Camera-type eye (tissue), 1 donor: ENCODE results near the gene LMF1. TPM values are rescaled to one million over a fixed set of nuclear protein-coding genes. Genes with fewer than 3 reads are reported as not detected.

Experiments used
- total RNA-seq: library from RNA; depleted of rRNA; stranded (reverse); fragments of >200 nt; gene quantifications from one replicate; pipeline ENCODE4 v1.2.3, GENCODE V29; 2014

LMF1 gene
- 50.5 TPM for total RNA-seq

GRCh38 chr16:970766-971581, at the start of gene LMF1:
Gene LMF1, minus strand, starts transcription at chr16:970984. Its CDS starts 4 bp downstream, at chr16:970980.

GRCh38 chr16:981695-982144, 10.9 kb upstream of the LMF1 start, which contains the start of gene SOX8:
Gene SOX8, plus strand, starts transcription at chr16:981770. Its CDS starts 153 bp downstream, at chr16:981923.

Other genes with a start within 250 kb of the LMF1 start
- gene ANTKMT, start 249.8 kb downstream of the LMF1 start, total RNA-seq: 25.7 TPM
- 1.0 TPM for gene CCDC78, start 244.5 kb downstream of the LMF1 start, total RNA-seq
- 4.0 TPM for gene HAGHL, start 243.9 kb downstream of the LMF1 start, total RNA-seq
- gene CIAO3, start 230.0 kb downstream of the LMF1 start, total RNA-seq: 42.7 TPM
- 19.4 TPM for gene MSLN, start 210.2 kb downstream of the LMF1 start, total RNA-seq
- 19.1 TPM for gene RPUSD1, start 182.6 kb downstream of the LMF1 start, total RNA-seq
- 49.8 TPM for gene CHTF18, start 182.4 kb downstream of the LMF1 start, total RNA-seq
- 3.8 TPM for gene GNG13, start 170.2 kb downstream of the LMF1 start, total RNA-seq
- gene SOX8, start 10.8 kb upstream of the LMF1 start, total RNA-seq: 58.4 TPM
- 2.4 TPM for gene SSTR5, start 101.8 kb upstream of the LMF1 start, total RNA-seq
- 0.22 TPM for gene C1QTNF8, start 125.3 kb upstream of the LMF1 start, total RNA-seq
- gene CACNA1H, start 182.1 kb upstream of the LMF1 start, total RNA-seq: 26.6 TPM